ENCODE results near the gene TPM2. TPM values are rescaled to one million over a fixed set of nuclear protein-coding genes. Genes with fewer than 3 reads are reported as not detected.

The TPM2 gene
- total RNA-seq, 1 experiment from 2014 or later, result 36.3 TPM

DNA sequence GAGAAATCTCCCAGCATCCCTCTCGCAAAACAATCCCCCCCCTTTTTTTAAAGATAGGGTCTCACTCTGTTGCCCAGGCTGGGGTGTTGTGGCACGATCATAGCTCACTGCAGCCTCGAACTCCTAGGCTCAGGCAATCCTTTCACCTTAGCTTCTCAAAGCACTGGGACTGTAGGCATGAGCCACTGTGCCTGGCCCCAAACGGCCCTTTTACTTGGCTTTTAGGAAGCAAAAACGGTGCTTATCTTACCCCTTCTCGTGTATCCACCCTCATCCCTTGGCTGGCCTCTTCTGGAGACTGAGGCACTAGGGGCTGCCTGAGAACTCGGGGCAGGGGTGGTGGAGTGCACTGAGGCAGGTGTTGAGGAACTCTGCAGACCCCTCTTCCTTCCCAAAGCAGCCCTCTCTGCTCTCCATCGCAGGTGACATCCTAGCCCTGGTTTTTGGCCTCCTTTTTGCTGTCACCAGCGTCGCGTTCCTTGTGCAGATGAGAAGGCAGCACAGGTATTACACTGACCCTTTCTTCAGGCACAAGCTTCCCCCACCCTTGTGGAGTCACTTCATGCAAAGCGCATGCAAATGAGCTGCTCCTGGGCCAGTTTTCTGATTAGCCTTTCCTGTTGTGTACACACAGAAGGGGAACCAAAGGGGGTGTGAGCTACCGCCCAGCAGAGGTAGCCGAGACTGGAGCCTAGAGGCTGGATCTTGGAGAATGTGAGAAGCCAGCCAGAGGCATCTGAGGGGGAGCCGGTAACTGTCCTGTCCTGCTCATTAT, 9.2 kb downstream of the TPM2 start:
- no peak for DNase-seq (ENCODE audit: extremely low read depth, low read depth)

DNA sequence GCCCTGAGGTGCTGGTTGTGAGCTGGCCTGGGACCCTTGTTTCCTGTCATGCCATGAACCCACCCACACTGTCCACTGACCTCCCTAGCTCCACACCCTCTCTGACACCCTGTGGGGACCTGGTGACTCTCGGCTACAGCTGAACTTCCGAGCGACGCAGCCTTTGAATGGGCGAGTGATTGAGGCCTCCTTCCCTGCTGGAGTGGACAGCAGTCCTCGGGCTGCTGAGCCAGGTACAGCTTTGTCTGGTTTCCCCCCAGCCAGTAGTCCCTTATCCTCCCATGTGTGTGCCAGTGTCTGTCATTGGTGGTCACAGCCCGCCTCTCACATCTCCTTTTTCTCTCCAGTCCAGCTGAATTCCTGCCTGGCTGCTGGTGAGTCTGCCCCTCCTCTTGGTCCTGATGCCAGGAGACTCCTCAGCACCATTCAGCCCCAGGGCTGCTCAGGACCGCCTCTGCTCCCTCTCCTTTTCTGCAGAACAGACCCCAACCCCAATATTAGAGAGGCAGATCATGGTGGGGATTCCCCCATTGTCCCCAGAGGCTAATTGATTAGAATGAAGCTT, 9.9 kb downstream of the TPM2 start:
- no peak for DNase-seq (ENCODE audit: extremely low read depth, low read depth)

GRCh38 chr9:35679091-35679490, 10.6 kb downstream of the TPM2 start:
- DNase-seq (ENCODE audit: extremely low read depth, low read depth), result no peak

DNA sequence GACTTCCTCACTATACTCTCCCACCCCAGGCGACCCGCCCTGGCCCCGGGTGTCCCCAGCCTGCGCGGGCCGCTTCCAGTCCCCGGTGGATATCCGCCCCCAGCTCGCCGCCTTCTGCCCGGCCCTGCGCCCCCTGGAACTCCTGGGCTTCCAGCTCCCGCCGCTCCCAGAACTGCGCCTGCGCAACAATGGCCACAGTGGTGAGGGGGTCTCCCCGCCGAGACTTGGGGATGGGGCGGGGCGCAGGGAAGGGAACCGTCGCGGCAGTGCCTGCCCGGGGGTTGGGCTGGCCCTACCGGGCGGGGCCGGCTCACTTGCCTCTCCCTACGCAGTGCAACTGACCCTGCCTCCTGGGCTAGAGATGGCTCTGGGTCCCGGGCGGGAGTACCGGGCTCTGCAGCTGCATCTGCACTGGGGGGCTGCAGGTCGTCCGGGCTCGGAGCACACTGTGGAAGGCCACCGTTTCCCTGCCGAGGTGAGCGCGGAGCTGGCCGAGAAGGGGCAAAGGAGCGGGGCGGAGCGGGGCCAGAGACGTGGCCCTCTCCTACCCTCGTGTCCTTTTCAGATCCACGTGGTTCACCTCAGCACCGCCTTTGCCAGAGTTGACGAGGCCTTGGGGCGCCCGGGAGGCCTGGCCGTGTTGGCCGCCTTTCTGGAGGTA, 13.9 kb downstream of the TPM2 start:
- no peak for DNase-seq (ENCODE audit: extremely low read depth, low read depth)

DNA sequence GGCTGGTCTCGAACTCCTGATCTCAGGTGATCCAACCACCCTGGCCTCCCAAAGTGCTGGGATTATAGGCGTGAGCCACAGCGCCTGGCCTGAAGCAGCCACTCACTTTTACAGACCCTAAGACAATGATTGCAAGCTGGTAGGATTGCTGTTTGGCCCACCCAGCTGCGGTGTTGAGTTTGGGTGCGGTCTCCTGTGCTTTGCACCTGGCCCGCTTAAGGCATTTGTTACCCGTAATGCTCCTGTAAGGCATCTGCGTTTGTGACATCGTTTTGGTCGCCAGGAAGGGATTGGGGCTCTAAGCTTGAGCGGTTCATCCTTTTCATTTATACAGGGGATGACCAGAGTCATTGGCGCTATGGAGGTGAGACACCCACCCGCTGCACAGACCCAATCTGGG, 14.5 kb downstream of the TPM2 start:
- no peak for DNase-seq (ENCODE audit: extremely low read depth, low read depth)

- DNase-seq (ENCODE audit: extremely low read depth, low read depth), result no peak
Observed at GRCh38 chr9:35674025-35674361, 15.7 kb downstream of the TPM2 start.

DNA sequence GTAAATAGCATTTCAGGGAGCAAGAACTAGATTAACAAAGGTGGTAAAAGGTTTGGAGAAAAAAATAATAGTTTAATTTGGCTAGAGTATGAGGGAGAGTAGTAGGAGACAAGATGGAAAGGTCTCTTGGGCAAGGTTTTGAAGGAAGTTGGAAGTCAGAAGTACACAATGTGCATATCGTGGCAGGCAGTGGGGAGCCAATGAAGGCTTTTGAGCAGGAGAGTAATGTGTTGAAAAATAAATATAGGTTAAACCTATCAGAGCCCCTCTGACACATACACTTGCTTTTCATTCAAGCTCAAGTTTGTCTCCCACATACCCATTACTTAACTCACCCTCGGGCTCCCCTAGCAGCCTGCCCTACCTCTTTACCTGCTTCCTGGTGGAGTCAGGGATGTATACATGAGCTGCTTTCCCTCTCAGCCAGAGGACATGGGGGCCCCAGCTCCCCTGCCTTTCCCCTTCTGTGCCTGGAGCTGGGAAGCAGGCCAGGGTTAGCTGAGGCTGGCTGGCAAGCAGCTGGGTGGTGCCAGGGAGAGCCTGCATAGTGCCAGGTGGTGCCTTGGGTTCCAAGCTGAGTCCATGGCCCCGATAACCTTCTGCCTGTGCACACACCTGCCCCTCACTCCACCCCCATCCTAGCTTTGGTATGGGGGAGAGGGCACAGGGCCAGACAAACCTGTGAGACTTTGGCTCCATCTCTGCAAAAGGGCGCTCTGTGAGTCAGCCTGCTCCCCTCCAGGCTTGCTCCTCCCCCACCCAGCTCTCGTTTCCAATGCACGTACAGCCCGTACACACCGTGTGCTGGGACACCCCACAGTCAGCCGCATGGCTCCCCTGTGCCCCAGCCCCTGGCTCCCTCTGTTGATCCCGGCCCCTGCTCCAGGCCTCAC, 16.3 kb downstream of the TPM2 start, which contains the start of gene CA9:
Gene CA9, plus strand, starts transcription at position 797 of the 893 bp plus-strand sequence. Its CDS starts 32 bp downstream, at position 829.
- no peak for DNase-seq (ENCODE audit: extremely low read depth, low read depth)

DNA sequence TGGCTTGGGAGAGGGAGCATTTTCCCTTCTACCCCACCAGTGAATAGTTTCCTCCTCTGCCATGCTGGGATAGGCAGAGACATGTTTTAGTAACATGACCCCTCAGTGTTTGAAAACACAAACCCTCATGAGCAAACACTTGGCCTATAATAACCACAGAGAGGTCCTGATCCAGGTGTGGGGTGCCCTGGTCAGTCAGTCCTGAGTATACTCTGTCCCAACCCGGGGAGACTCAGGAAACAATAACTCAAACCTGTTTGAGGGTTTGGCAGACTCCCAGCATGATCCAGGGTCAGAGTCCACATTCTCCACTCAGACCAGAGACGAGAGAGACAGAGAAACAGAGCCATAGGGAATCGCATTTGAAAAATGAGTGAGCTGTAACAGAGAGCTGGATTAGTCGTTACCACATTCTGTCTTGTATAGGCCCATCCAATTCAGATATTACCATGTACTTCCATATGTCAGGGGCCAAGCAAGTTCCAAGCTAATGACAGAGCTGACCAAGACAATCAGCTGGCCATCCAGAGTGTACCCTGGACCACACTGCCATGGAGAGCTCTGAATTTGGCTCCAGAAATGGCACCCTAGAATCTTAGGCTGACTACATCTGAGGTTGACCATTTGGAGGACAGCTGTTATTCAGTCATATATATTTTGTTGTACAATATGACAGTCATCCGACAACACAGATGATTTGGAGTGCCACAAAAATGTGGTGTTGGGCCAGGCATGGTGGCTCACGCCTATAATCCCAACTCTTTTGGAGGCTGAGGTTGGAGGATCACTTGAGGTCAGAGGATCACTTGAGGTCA, 20.2 kb downstream of the TPM2 start:
- DNase-seq (ENCODE audit: extremely low read depth, low read depth), result no peak

DNA sequence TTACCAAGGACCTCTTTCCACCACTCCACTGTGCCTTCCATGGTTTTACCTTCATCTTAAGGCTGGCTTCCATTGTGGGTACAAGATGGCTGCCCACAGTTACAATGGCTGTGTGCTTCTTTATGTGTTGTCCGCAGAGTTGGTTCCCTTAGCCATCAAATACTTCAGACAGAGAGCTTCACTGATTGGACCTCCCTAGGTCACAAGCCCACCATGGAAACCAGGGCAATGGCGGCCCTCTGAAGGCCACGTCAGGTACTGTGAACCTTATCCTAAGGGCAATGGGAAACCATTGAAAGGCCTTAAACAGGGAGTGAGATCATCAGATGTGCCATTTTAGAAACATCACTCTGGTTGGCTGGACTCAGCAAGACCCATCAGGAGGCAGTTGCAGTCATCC, 21.8 kb downstream of the TPM2 start:
- DNase-seq (ENCODE audit: extremely low read depth, low read depth), result no peak

DNA sequence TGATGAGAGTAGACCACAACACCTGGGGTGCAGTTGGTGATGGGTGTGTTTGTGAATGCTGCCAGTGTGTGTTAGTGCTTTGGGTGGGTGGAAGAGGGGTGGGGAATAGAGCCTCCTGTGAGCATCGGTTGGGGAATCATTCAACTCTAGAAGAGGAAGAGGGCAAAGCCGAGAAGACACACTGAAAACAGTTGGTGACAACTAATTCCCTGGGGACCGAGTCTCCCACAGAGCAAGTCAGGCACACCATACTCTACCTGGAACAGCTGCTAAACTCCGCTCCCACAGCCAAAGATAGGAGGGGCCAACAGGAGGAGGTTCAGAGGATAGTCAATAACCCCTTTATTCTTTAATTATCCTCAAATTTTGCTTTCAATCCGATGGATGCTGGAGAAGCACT, 23.2 kb downstream of the TPM2 start:
- DNase-seq (ENCODE audit: extremely low read depth, low read depth), result no peak

GRCh38 chr9:35666045-35666444, 23.7 kb downstream of the TPM2 start:
- no peak for DNase-seq (ENCODE audit: extremely low read depth, low read depth)

DNA sequence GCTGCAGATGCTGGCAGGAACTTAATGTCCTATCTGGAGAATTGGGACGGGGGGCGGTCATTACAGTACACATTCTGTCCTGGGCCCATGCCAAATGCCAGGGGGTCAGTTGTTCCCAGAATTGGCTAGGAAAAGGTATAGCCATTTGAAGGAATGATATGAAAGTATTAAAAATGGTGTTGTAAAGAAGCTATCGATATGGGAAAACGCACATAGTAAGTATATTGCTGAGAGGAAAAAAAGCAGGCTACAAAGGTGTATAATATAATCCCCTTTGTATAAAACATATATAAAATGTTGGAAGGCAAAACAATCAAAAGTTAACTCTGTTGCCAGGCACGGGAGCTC, 24.3 kb downstream of the TPM2 start:
- DNase-seq (ENCODE audit: extremely low read depth, low read depth), result no peak

DNA sequence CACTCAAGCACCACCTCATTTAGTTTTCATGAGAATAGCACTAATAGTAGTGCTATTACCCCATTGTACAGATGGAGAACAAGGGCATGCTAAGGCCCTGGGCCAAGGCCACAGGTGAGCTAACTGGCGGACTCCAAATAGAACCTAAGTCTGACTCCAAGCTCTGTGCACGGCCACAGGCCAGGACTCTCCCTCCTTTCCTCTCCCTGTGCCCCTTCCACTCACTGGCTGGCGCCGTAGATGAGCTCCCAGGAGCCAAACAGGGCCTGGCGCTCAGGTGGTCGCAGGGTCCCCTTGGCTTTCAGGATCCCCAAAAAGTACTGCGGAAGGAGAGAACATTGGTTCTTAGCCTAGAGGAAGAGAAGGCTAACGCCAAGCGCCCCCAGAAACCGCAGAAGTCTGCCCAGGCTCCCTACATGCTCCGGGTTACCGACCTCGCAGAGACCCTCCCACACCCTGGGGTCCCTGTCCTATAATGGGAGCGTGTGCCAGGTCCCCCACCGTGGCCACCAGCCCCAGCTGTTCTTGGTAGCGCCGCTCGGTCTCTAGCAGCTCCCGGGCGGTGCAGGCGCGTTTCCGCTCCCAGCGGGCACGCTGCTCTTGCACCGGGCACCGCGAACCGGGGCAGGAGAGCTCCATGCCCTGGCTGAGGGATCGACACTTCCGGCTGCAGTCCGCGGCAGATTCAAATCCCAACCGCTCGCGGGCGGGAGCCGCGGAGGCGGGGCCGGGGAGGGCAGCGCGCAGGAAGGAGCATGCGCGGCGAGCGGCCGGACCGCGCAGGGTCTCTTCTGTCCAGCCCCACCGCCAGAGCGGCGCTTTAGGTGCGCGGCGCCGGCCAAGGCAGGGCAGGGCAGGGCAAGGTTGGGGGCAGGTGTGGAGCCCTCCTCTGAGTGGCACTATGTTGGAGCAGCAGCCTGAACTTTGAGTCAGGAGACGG, 24.9 kb downstream of the TPM2 start, which contains the start of gene ARHGEF39:
Gene ARHGEF39, minus strand, starts transcription at position 665 of the 940 bp plus-strand sequence. Its CDS starts 26 bp downstream, at position 639.
- DNase-seq (ENCODE audit: extremely low read depth, low read depth), result peak; percentile 76

- no peak for DNase-seq (ENCODE audit: extremely low read depth, low read depth)
Observed at GRCh38 chr9:35662437-35662836, 27.3 kb downstream of the TPM2 start.

DNA sequence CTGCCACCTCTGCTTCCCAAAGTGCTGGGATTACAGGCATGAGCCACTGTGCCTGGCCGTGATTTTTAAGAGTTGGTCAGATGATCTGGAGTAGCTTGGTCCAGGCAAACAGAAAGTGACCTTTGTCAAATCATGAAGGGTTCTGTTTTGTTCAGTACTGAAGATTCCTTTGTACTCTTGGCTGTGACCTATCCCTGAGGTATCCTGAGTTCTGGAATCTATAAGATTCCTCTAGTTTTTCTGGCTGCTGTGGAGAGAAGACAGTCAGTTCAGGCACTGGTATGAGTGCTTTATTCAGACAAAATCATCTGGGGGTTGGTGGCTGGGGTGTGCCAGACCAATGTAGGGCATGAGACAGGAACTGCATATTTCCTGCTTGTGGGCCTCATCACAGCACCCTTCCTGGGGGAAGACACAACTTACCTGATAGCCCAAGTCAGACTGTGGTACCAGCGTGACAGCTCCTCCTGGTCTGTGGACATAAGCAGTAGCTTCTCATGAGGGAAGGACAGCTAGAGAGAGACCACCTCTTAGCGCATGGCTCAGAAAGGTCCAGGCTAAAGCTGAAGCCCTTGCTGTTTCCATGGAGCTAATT, 27.9 kb downstream of the TPM2 start:
- DNase-seq (ENCODE audit: extremely low read depth, low read depth), result no peak

DNA sequence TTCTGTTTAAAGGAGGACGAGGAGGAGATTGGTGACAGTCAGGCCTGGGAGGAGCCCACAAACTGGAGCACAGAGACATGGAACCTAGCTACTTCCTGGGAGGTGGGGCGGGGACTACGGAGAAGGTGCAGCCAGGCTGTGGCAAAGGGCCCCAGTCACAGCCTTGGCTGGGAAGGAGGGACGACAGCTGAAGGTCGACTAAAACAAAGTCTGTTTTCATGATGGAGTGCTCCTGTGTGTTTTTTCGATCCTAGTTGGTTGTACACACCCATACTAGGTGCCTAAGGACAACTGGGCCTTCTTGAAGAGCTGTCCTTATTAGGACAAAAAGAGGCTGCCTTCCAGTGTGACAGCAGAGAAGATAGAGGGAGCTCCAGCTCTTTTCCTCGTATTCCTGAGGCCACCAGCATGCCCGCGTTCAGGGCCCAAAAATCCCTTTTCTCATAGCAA, 28.7 kb downstream of the TPM2 start:
- no peak for DNase-seq (ENCODE audit: extremely low read depth, low read depth)

GRCh38 chr9:35659340-35659739, 30.4 kb downstream of the TPM2 start:
- no peak for DNase-seq (ENCODE audit: extremely low read depth, low read depth)

DNA sequence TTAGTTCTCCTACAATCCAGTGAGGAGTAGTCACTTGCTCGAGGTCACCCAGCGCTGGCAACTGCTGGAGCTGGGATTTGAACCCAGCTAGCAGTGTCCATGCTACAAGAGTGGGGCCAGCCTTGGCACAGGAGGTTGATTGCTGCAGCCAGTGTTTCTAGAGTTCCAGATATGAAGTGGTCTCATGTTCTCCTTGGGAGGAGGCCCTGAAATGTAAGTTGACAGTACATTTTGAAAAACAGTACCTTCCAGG, 30.8 kb downstream of the TPM2 start:
- DNase-seq (ENCODE audit: extremely low read depth, low read depth), result no peak

Data from NCI-H460 (cell line).